KMS-11 (cell line): ENCODE results near the gene OGN.

Experiments used
- H2AFZ ChIP-seq: fragments of 200-600 bp; sonication (generic); 2 replicates; pipeline ENCODE4 v1.6.1; 2016; ENCODE audit warnings: antibody characterized with exemption, mixed run types, low read depth
- H3K27ac ChIP-seq: fragments of 200-600 bp; sonication (generic); 2 replicates; pipeline ENCODE4 v1.6.1; 2016; ENCODE audit warnings: mild to moderate bottlenecking, mixed run types
- H3K27me3 ChIP-seq: fragments of 200-600 bp; sonication (generic); 2 replicates; pipeline ENCODE4 v1.6.1; 2017; ENCODE audit warnings: mild to moderate bottlenecking, low read depth, mixed run types, moderate library complexity; ENCODE audit not compliant: insufficient read depth
- H3K36me3 ChIP-seq: fragments of 200-600 bp; sonication (generic); 2 replicates; pipeline ENCODE4 v1.6.1; 2017; ENCODE audit warnings: mild to moderate bottlenecking, mixed run types; ENCODE audit not compliant: insufficient read depth
- H3K4me1 ChIP-seq: fragments of 200-600 bp; sonication (generic); 2 replicates; pipeline ENCODE4 v1.6.1; 2016; ENCODE audit warnings: mild to moderate bottlenecking, low read depth, mixed run types; ENCODE audit not compliant: poor library complexity, severe bottlenecking
- H3K4me2 ChIP-seq: fragments of 200-600 bp; sonication (generic); 2 replicates; pipeline ENCODE4 v1.7.0; 2016; ENCODE audit warnings: mild to moderate bottlenecking, mixed run types
- H3K4me3 ChIP-seq: fragments of 200-600 bp; sonication (generic); IDR thresholded peaks from 2 replicates; pipeline ENCODE4 v1.6.1; 2017; ENCODE audit warnings: low read depth, low read length, mixed read lengths; ENCODE audit not compliant: insufficient read depth
- H3K79me2 ChIP-seq: fragments of 200-600 bp; sonication (generic); 2 replicates; pipeline ENCODE4 v1.6.1; 2016; ENCODE audit warnings: low read depth, mixed run types; ENCODE audit not compliant: insufficient read depth
- H3K9ac ChIP-seq: fragments of 200-600 bp; sonication (generic); 2 replicates; pipeline ENCODE4 v1.6.1; 2016; ENCODE audit warnings: mild to moderate bottlenecking, mixed run types
- H4K20me1 ChIP-seq: fragments of 200-600 bp; sonication (generic); 2 replicates; pipeline ENCODE4 v1.6.1; 2016; ENCODE audit warnings: mild to moderate bottlenecking, mixed run types; ENCODE audit not compliant: insufficient read depth
- CTCF ChIP-seq: fragments of 200-600 bp; sonication (generic); conservative IDR thresholded peaks from 2 replicates; pipeline ENCODE4 v1.6.1; 2017; ENCODE audit warnings: low read depth, mild to moderate bottlenecking, antibody characterized with exemption, low read length, moderate library complexity, mixed read lengths

The OGN gene

GRCh38 chr9:92404042-92404836 is at the start of gene OGN:
OGN (minus strand) TSS chr9:92404578; CDS start chr9:92403407, 1,171 bp downstream.
- H4K20me1 ChIP-seq, result no peaks in the 10 kb centered on the region
- H3K27ac ChIP-seq, result no peak within 1 kb of the TSS
- H3K27me3 ChIP-seq, result no peaks in the 10 kb centered on the region
- H3K4me3 ChIP-seq, result no peak within 1 kb of the TSS
- H3K9ac ChIP-seq, result no peak within 1 kb of the TSS
- H3K79me2 ChIP-seq, result no peaks in the 10 kb centered on the region
- H2AFZ ChIP-seq, result no peak within 1 kb of the TSS
- H3K36me3 ChIP-seq, result no peaks in the 10 kb centered on the region
- no peaks in the 10 kb centered on the region for H3K4me1 ChIP-seq
- no peak within 1 kb of the TSS for H3K4me2 ChIP-seq
- TF ChIP-seq CTCF, result no peak

GRCh38 chr9:92446536-92446935 is 42.2 kb upstream of the OGN start:
- H3K4me2 ChIP-seq, result no peak overlapping the region
- H3K9ac ChIP-seq, result no peak overlapping the region
- no peak for TF ChIP-seq CTCF
- H3K27ac ChIP-seq, result no peak overlapping the region
- H2AFZ ChIP-seq, result no peak overlapping the region
- no peaks in the 10 kb centered on the region for H3K36me3 ChIP-seq
- no peaks in the 10 kb centered on the region for H3K4me1 ChIP-seq
- no peaks in the 10 kb centered on the region for H4K20me1 ChIP-seq
- no peaks in the 10 kb centered on the region for H3K27me3 ChIP-seq
- no peak overlapping the region for H3K4me3 ChIP-seq
- no peaks in the 10 kb centered on the region for H3K79me2 ChIP-seq

GRCh38 chr9:92444841-92445240 is 40.5 kb upstream of the OGN start:
- Histone ChIP-seq H3K4me1 (peaks cover 11% of the 10 kb centered on the region), H3K36me3 (no peaks in the 10 kb centered on the region), H2AFZ (no peak overlapping the region), H3K9ac (no peak overlapping the region), H3K4me3 (no peak overlapping the region), H4K20me1 (no peaks in the 10 kb centered on the region), H3K79me2 (no peaks in the 10 kb centered on the region), H3K4me2 (no peak overlapping the region), H3K27me3 (no peaks in the 10 kb centered on the region), H3K27ac (no peak overlapping the region)
- no peak for TF ChIP-seq CTCF

GRCh38 chr9:92440751-92441046 is 36.3 kb upstream of the OGN start:
- H3K9ac ChIP-seq, result no peak overlapping the region
- no peaks in the 10 kb centered on the region for H3K79me2 ChIP-seq
- H3K4me3 ChIP-seq, result no peak overlapping the region
- H2AFZ ChIP-seq, result no peak overlapping the region
- H3K36me3 ChIP-seq, result no peaks in the 10 kb centered on the region
- no peak overlapping the region for H3K27ac ChIP-seq
- no peaks in the 10 kb centered on the region for H3K27me3 ChIP-seq
- TF ChIP-seq CTCF, result no peak
- H4K20me1 ChIP-seq, result no peaks in the 10 kb centered on the region
- peaks cover 14% of the 10 kb centered on the region for H3K4me1 ChIP-seq
- H3K4me2 ChIP-seq, result 0 out of 2 replicates have a peak overlapping the region, but pooled peaks have one; percentile 13
